ENCODE results near the gene GADL1.

Gene GADL1

GRCh38 chr3:30677347-30677685, 217.1 kb downstream of the GADL1 start:
- peaks cover 6 to 27% (median 16%) of the 10 kb centered on the region in 4 experiments for H3K4me1 ChIP-seq (ENCODE audit: control extremely low read depth in 1 of 4, control insufficient read depth in 4 of 4, insufficient read depth in 4 of 4, low read length in 3 of 4)
- no peaks in the 10 kb centered on the region for H3K9me3 ChIP-seq (ENCODE audit: control extremely low read depth in 1 of 5, control insufficient read depth in 4 of 5, insufficient read depth in 2 of 5, low read depth in 1 of 5, low read length in 4 of 5)
- H3K27ac ChIP-seq (ENCODE audit: insufficient read depth in 1 of 2, low read depth in 1 of 2, low read length in 2 of 2, poor library complexity in 1 of 2, severe bottlenecking in 2 of 2), result no peak overlapping the region
- no peak for DNase-seq
- H3K27me3 ChIP-seq (replicated peaks in 2 of 5; ENCODE audit: control insufficient read depth in 4 of 5, insufficient read depth in 5 of 5, low read length in 4 of 5), result no peaks in the 10 kb centered on the region
- no peak overlapping the region for H3K4me3 ChIP-seq (ENCODE audit: control insufficient read depth in 1 of 7, extremely low read depth in 1 of 7, insufficient read depth in 4 of 7, low read depth in 2 of 7, low read length in 6 of 7)
- H3K36me3 ChIP-seq (ENCODE audit: control insufficient read depth in 4 of 4, insufficient read depth in 4 of 4, low read length in 3 of 4), result peaks cover 17 to 67% (median 47%) of the 10 kb centered on the region in 4 experiments
- ChIA-PET CTCF (interaction anchor here (0.7 to 2.0 kb wide), 5 partner anchors 11 to 634 kb away, joined by 3 to 6 read pairs (median 4); no protein-coding TSS in a partner anchor), POLR2A (no interaction called here)
- WGBS (ENCODE audit: insufficient coverage), result 98% methylated on average over 6 of the region's 8 CpGs

GRCh38 chr3:30676424-30677346, 217.8 kb downstream of the GADL1 start:
- peaks cover 6 to 21% (median 12%) of the 10 kb centered on the region in 4 experiments for H3K4me1 ChIP-seq (ENCODE audit: control extremely low read depth in 1 of 4, control insufficient read depth in 4 of 4, insufficient read depth in 4 of 4, low read length in 3 of 4)
- peaks cover 22 to 70% (median 50%) of the 10 kb centered on the region in 4 experiments for H3K36me3 ChIP-seq (ENCODE audit: control insufficient read depth in 4 of 4, insufficient read depth in 4 of 4, low read length in 3 of 4)
- ChIA-PET POLR2A (no interaction called here), CTCF (interaction anchor here (0.7 to 2.0 kb wide), 6 partner anchors 9 to 634 kb away, joined by 3 to 6 read pairs (median 4); no protein-coding TSS in a partner anchor)
- no peak overlapping the region for H3K4me3 ChIP-seq (ENCODE audit: control insufficient read depth in 1 of 7, extremely low read depth in 1 of 7, insufficient read depth in 4 of 7, low read depth in 2 of 7, low read length in 6 of 7)
- DNase-seq, result no peak
- 86% methylated on average over 1 of the region's 4 CpGs for WGBS (ENCODE audit: insufficient coverage)
- no peaks in the 10 kb centered on the region for H3K27me3 ChIP-seq (replicated peaks in 2 of 5; ENCODE audit: control insufficient read depth in 4 of 5, insufficient read depth in 5 of 5, low read length in 4 of 5)
- no peaks in the 10 kb centered on the region for H3K9me3 ChIP-seq (ENCODE audit: control extremely low read depth in 1 of 5, control insufficient read depth in 4 of 5, insufficient read depth in 2 of 5, low read depth in 1 of 5, low read length in 4 of 5)
- no peak overlapping the region for H3K27ac ChIP-seq (ENCODE audit: insufficient read depth in 1 of 2, low read depth in 1 of 2, low read length in 2 of 2, poor library complexity in 1 of 2, severe bottlenecking in 2 of 2)

Data from common myeloid progenitor, CD34-positive (primary cell).